NCI-H2081 treated with DMSO at 0.1 percent for 48 hours (cell line): ENCODE measurements around the gene BACE2.
"Not testable (repeated sequence)": the region's sequence is repeated elsewhere in the genome, so short reads cannot be mapped to it uniquely, and the experiment has no call there.

Source experiments
- DNase-seq: peaks from one replicate; lab custom pipeline; 2025; lab: John Stamatoyannopoulos, UW

The BACE2 gene

GRCh38 chr21:41240040-41240439 lies 72.1 kb downstream of the BACE2 start:
- no peak for DNase-seq

GRCh38 chr21:41241341-41241740 lies 73.4 kb downstream of the BACE2 start:
- DNase-seq = no peak

- DNase-seq = no peak
Observed at GRCh38 chr21:41242238-41242829, 74.4 kb downstream of the BACE2 start.

- no peak for DNase-seq
Observed at GRCh38 chr21:41243107-41243506, 75.1 kb downstream of the BACE2 start.

GRCh38 chr21:41244266-41244880 lies 76.4 kb downstream of the BACE2 start:
- DNase-seq = not testable (repeated sequence)

GRCh38 chr21:41245509-41246135 lies 77.7 kb downstream of the BACE2 start:
- no peak for DNase-seq

GRCh38 chr21:41246808-41247207 lies 78.8 kb downstream of the BACE2 start:
- no peak for DNase-seq

GRCh38 chr21:41247561-41248545 lies 79.9 kb downstream of the BACE2 start:
- no peak for DNase-seq

- DNase-seq = no peak
Observed at GRCh38 chr21:41249476-41249875, 81.5 kb downstream of the BACE2 start.

- DNase-seq = peak; percentile 15
Observed at GRCh38 chr21:41250519-41250918, 82.6 kb downstream of the BACE2 start.

GRCh38 chr21:41251961-41252642 lies 84.1 kb downstream of the BACE2 start:
- DNase-seq = no peak

GRCh38 chr21:41254090-41254700 lies 86.2 kb downstream of the BACE2 start:
- no peak for DNase-seq

- DNase-seq = no peak
Observed at GRCh38 chr21:41255190-41255589, 87.2 kb downstream of the BACE2 start.

GRCh38 chr21:41256231-41256630 lies 88.3 kb downstream of the BACE2 start:
- DNase-seq = not testable (repeated sequence)

- DNase-seq = no peak
Observed at GRCh38 chr21:41256771-41257702, 89.1 kb downstream of the BACE2 start.

- DNase-seq = no peak
Observed at GRCh38 chr21:41258617-41259016, 90.7 kb downstream of the BACE2 start.

GRCh38 chr21:41260428-41260827 lies 92.5 kb downstream of the BACE2 start:
- DNase-seq = no peak

- no peak for DNase-seq
Observed at GRCh38 chr21:41267346-41267745, 99.4 kb downstream of the BACE2 start.

- no peak for DNase-seq
Observed at GRCh38 chr21:41269535-41269934, 101.6 kb downstream of the BACE2 start.

- DNase-seq = no peak
Observed at GRCh38 chr21:41277196-41277595, 109.2 kb downstream of the BACE2 start.
